Endothelial cell of umbilical vein (primary cell): ENCODE measurements around the gene C4orf50. TPM values are rescaled to one million over a fixed set of nuclear protein-coding genes. Genes with fewer than 3 reads are reported as not detected.

Source experiments
- BruUV-seq: library from RNA; stranded (reverse); fragments of 400-500 nt; replicated peaks from 2 replicates; lab custom pipeline; 2021; lab: Mats Ljungman, UMichigan
- CTCF ChIA-PET: fragments of 300-600, 350-600 bp; sonication (Branson Sonifier 250); formaldehyde crosslinking; loops from one replicate; lab custom pipeline; 2021; ENCODE audit warnings: antibody characterized with exemption, inconsistent platforms; lab: Charles Lee
- POLR2A ChIA-PET: fragments of 300-600, 350-600 bp; sonication (Branson Sonifier 250); formaldehyde crosslinking; loops from one replicate; lab custom pipeline; 2021; ENCODE audit warnings: antibody characterized with exemption, inconsistent platforms; lab: Charles Lee
- DNase-seq: peaks from one replicate; pipeline ENCODE4 v3.0.0-alpha.2; 2011; ENCODE audit warnings: low read depth, low spot score
- FAIRE-seq: peaks from 2 replicates; lab custom pipeline; 2011; peaks lifted over from hg19 to GRCh38; lab: Jason Lieb, UNC
- H2AFZ ChIP-seq: 2 replicates; pipeline ENCODE4 v1.6.0; 2012; ENCODE audit warnings: low read depth, low read length, control low read depth, inconsistent platforms
- H3K27ac ChIP-seq: 2 replicates; pipeline ENCODE4 v1.5.1; 2011; ENCODE audit warnings: low read depth, mild to moderate bottlenecking, control low read depth, low read length, moderate library complexity; ENCODE audit not compliant: insufficient read depth
- H3K27me3 ChIP-seq, 2 experiments: 2 replicates each; pipeline versions ENCODE4 v1.6.0 to v1.6.1; 2011; ENCODE audit warnings: low read length in 2 of 2, mixed read lengths in 1 of 2; ENCODE audit not compliant: control insufficient read depth in 2 of 2, insufficient read depth in 2 of 2
- H3K36me3 ChIP-seq, 2 experiments: 2 replicates in 1 of 2; 3 replicates in 1 of 2; pipeline ENCODE4 v1.5.1; 2011; ENCODE audit warnings: low read length in 2 of 2, mild to moderate bottlenecking in 1 of 2, moderate library complexity in 1 of 2; ENCODE audit not compliant: control insufficient read depth in 2 of 2, insufficient read depth in 2 of 2; ENCODE audit errors: extremely low read depth in 1 of 2
- H3K4me1 ChIP-seq: 3 replicates; pipeline ENCODE4 v1.5.1; 2011; ENCODE audit warnings: mild to moderate bottlenecking, low read length; ENCODE audit not compliant: control insufficient read depth, insufficient read depth; ENCODE audit errors: extremely low read depth
- H3K4me2 ChIP-seq: 2 replicates; pipeline ENCODE4 v1.6.1; 2011; ENCODE audit warnings: low read length, control low read depth, mixed read lengths; ENCODE audit not compliant: insufficient read depth
- H3K4me3 ChIP-seq, 3 experiments: fragments of 200-600 bp in 1 of 3; sonication (generic), shearing (Covaris generic) in 1 of 3; replicated peaks in 1 of 3; 2 replicates each; pipeline ENCODE4 v1.5.1; 2011 to 2016; ENCODE audit warnings: control low read depth in 3 of 3, low read length in 3 of 3, mild to moderate bottlenecking in 2 of 3, inconsistent platforms in 1 of 3, low read depth in 1 of 3, moderate library complexity in 1 of 3; ENCODE audit not compliant: insufficient read depth in 1 of 3
- H3K79me2 ChIP-seq: 2 replicates; pipeline ENCODE4 v1.6.0; 2012; ENCODE audit warnings: low read length, inconsistent platforms; ENCODE audit not compliant: control insufficient read depth, insufficient read depth
- H3K9ac ChIP-seq: replicated peaks from 2 replicates; pipeline ENCODE3; 2011; ENCODE audit warnings: low read length, control low read depth; ENCODE audit not compliant: insufficient read depth; ENCODE audit errors: extremely low read depth
- H3K9me1 ChIP-seq: replicated peaks from 3 replicates; pipeline ENCODE4 v1.6.0; 2011; ENCODE audit warnings: mild to moderate bottlenecking, low read length; ENCODE audit not compliant: control insufficient read depth, insufficient read depth; ENCODE audit errors: extremely low read depth
- H3K9me3 ChIP-seq: replicated peaks from 2 replicates; pipeline ENCODE4 v1.5.1; 2012; ENCODE audit warnings: low read length, inconsistent platforms; ENCODE audit not compliant: control insufficient read depth, insufficient read depth
- H4K20me1 ChIP-seq: replicated peaks from 2 replicates; pipeline ENCODE3; 2011; ENCODE audit warnings: mild to moderate bottlenecking, low read length; ENCODE audit not compliant: control insufficient read depth, insufficient read depth; ENCODE audit errors: extremely low read depth
- FOS ChIP-seq: IDR thresholded peaks from 2 replicates; pipeline ENCODE4 v1.6.1; 2011; ENCODE audit warnings: mild to moderate bottlenecking, low read length, moderate library complexity, borderline replicate concordance; ENCODE audit not compliant: insufficient read depth
- GATA2 ChIP-seq: IDR thresholded peaks from 2 replicates; pipeline ENCODE4 v1.7.0; 2011; ENCODE audit warnings: low read depth, mild to moderate bottlenecking, moderate library complexity, mixed read lengths, low read length; ENCODE audit not compliant: insufficient read length, insufficient read depth
- MAX ChIP-seq: IDR thresholded peaks from 2 replicates; pipeline ENCODE4 v1.6.1; 2011; ENCODE audit not compliant: insufficient read depth, insufficient read length
- MYC ChIP-seq: IDR thresholded peaks from one replicate; pipeline ENCODE4 v1.6.1; 2011; ENCODE audit warnings: mild to moderate bottlenecking, low read depth, low read length
- POLR2A ChIP-seq: IDR thresholded peaks from 2 replicates; pipeline ENCODE4 v1.6.1; 2012; ENCODE audit warnings: low read depth, mild to moderate bottlenecking, control low read depth, low read length
- POLR2AphosphoS5 ChIP-seq: IDR thresholded peaks from 2 replicates; pipeline ENCODE4 v1.6.1; 2012; ENCODE audit warnings: low read depth, mild to moderate bottlenecking, control low read depth, low read length, moderate library complexity; ENCODE audit not compliant: insufficient read depth
- dilution Hi-C: fragments of 300-500 bp; cut with MboI; formaldehyde crosslinking; loops from one replicate; pipeline ENCODE4 v1.15.0; 2019; ENCODE audit warnings: low sequenced_read_pairs; ENCODE audit not compliant: extremely low pct_ligation_motif_present
- intact Hi-C: fragments of 100-400 bp; cut with micrococcal nuclease; formaldehyde crosslinking; loops from one replicate; pipeline ENCODE4 v1.10.0; 2022
- polyA plus RNA-seq, 4 experiments: library from polyadenylated mRNA; depleted of rRNA in 3 of 4; stranded (reverse) in 3 of 4; unstranded in 1 of 4; fragments of >200 nt; gene quantifications; 2 replicates each; pipeline versions ENCODE4 v1.2.1 to v1.2.3, GENCODE V29; 2011 to 2012; ENCODE audit warnings: missing spikeins in 1 of 4
- total RNA-seq: library from RNA; stranded (reverse); gene quantifications from 2 replicates; pipeline ENCODE4 v1.2.3, GENCODE V29; 2021
- TF ChIP-seq, protein P1 (sequence below), 2 donors: IDR thresholded peaks; 1 replicate in 1 of 2; 2 replicates in 1 of 2; pipeline ENCODE4 v1.5.1; 2011; ENCODE audit warnings: low read length in 2 of 2, mild to moderate bottlenecking in 2 of 2, moderate library complexity in 2 of 2, control low read depth in 1 of 2, inconsistent platforms in 1 of 2, low read depth in 1 of 2; ENCODE audit not compliant: insufficient read depth in 1 of 2; ENCODE audit errors: extremely low read depth in 1 of 2

Gene C4orf50
- total and polyA plus RNA-seq, 2 donors (not counting 3 experiments of a cell fraction or from before 2014, with no cell fraction given): not detected

- Histone ChIP-seq H3K79me2 (no peaks in the 10 kb centered on the region), H3K4me1 (no peaks in the 10 kb centered on the region), H2AFZ (no peak overlapping the region), H3K27me3 (no peaks in the 10 kb centered on the region), H3K27ac (no peak overlapping the region), H3K9ac (no peak overlapping the region), H3K36me3 (no peaks in the 10 kb centered on the region), H4K20me1 (no peaks in the 10 kb centered on the region), H3K9me3 (no peaks in the 10 kb centered on the region), H3K4me2 (no peak overlapping the region), H3K9me1 (no peaks in the 10 kb centered on the region), H3K4me3 (no peak overlapping the region)
- dilution Hi-C loops (no loop called here), intact Hi-C loops (no loop called here)
- no peak for DNase-seq
- BruUV-seq: no TSS peak
- TF ChIP-seq POLR2AphosphoS5: no peak
- TF ChIP-seq MAX: no peak
- no peak for TF ChIP-seq GATA2
- TF ChIP-seq FOS: no peak
- no peak for TF ChIP-seq POLR2A
- no peak for TF ChIP-seq MYC
- TF ChIP-seq, protein P1, sequence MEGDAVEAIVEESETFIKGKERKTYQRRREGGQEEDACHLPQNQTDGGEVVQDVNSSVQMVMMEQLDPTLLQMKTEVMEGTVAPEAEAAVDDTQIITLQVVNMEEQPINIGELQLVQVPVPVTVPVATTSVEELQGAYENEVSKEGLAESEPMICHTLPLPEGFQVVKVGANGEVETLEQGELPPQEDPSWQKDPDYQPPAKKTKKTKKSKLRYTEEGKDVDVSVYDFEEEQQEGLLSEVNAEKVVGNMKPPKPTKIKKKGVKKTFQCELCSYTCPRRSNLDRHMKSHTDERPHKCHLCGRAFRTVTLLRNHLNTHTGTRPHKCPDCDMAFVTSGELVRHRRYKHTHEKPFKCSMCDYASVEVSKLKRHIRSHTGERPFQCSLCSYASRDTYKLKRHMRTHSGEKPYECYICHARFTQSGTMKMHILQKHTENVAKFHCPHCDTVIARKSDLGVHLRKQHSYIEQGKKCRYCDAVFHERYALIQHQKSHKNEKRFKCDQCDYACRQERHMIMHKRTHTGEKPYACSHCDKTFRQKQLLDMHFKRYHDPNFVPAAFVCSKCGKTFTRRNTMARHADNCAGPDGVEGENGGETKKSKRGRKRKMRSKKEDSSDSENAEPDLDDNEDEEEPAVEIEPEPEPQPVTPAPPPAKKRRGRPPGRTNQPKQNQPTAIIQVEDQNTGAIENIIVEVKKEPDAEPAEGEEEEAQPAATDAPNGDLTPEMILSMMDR (IDR thresholded peaks at IDR 0.05; ENCODE audit: extremely low read depth in 1 of 2, insufficient read depth in 1 of 2, low read depth in 1 of 2, low read length in 2 of 2): no peak
- FAIRE-seq: no peak
- ChIA-PET CTCF (no interaction called here), POLR2A (no interaction called here)
These were observed 72.3 kb downstream of the C4orf50 start for GRCh38 chr4:5945936-5946335.
